Measurements from ENCODE around the gene CYP19A1. TPM values are rescaled to one million over a fixed set of nuclear protein-coding genes. Genes with fewer than 3 reads are reported as not detected.
A peak's percentile ranks its signal among the peaks of the same experiment; 100 is the strongest.

The CYP19A1 gene
- total RNA-seq, 1 donor from 2014 or later = 0.58 TPM

DNA sequence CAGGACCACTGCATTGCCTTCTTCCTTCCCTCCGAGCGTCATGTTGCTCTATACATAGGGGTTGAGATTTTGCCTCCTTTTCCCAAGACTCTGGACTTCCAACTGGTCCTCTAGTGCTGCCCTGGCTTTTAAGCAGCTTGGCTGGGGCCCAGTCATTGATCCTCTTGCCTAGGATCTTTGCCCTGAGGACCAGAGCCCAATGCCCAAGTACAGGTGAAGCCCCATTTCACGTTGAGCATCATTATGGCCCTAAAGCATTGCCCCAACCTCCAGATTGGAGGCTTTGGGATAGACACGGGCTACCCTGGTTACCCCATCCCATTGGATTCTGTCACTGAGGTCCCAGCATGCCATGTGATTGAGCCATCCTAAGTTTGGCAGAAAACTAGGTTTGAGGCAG, 47.7 kb downstream of the CYP19A1 start:
- TF ChIP-seq, protein P1, sequence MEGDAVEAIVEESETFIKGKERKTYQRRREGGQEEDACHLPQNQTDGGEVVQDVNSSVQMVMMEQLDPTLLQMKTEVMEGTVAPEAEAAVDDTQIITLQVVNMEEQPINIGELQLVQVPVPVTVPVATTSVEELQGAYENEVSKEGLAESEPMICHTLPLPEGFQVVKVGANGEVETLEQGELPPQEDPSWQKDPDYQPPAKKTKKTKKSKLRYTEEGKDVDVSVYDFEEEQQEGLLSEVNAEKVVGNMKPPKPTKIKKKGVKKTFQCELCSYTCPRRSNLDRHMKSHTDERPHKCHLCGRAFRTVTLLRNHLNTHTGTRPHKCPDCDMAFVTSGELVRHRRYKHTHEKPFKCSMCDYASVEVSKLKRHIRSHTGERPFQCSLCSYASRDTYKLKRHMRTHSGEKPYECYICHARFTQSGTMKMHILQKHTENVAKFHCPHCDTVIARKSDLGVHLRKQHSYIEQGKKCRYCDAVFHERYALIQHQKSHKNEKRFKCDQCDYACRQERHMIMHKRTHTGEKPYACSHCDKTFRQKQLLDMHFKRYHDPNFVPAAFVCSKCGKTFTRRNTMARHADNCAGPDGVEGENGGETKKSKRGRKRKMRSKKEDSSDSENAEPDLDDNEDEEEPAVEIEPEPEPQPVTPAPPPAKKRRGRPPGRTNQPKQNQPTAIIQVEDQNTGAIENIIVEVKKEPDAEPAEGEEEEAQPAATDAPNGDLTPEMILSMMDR (IDR thresholded peaks at IDR 0.05) = no peak
- DNase-seq (no peak), ATAC-seq (no peak)
- Histone ChIP-seq H3K4me1 (no peaks in the 10 kb centered on the region), H3K36me3 (no peaks in the 10 kb centered on the region), H3K27ac (no peak overlapping the region), H3K4me3 (no peak overlapping the region), H3K9me3 (no peaks in the 10 kb centered on the region), H3K27me3 (no peaks in the 10 kb centered on the region)
- intact Hi-C loops (cut with DNase I) = no loop called here

DNA sequence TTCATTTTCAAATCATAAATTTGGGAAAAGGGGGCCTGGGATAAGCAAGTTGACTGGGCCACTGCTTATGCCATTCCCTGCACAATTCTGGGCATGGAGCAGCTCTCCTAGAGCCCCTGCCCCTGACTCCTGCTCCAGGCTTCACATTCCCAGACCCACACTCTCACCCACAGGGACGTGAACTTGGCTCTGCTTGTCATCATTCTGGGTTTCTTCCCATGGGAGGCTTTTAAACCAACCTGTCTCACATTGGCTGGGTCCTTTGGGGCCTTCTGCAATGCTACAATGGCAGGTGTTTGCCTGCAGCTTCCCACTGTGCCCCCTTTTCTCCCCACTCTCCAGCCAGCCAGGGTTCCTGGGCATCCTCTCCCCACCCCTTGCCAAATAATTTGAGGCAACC, 49.1 kb downstream of the CYP19A1 start:
- H3K27me3 ChIP-seq = no peaks in the 10 kb centered on the region
- no peak for ATAC-seq
- no peaks in the 10 kb centered on the region for H3K4me1 ChIP-seq
- no peaks in the 10 kb centered on the region for H3K36me3 ChIP-seq
- intact Hi-C loops (cut with DNase I) = no loop called here
- no peak for DNase-seq
- no peak overlapping the region for H3K4me3 ChIP-seq
- TF ChIP-seq, protein P1 (IDR thresholded peaks at IDR 0.05) = no peak
- no peaks in the 10 kb centered on the region for H3K9me3 ChIP-seq
- no peak overlapping the region for H3K27ac ChIP-seq

DNA sequence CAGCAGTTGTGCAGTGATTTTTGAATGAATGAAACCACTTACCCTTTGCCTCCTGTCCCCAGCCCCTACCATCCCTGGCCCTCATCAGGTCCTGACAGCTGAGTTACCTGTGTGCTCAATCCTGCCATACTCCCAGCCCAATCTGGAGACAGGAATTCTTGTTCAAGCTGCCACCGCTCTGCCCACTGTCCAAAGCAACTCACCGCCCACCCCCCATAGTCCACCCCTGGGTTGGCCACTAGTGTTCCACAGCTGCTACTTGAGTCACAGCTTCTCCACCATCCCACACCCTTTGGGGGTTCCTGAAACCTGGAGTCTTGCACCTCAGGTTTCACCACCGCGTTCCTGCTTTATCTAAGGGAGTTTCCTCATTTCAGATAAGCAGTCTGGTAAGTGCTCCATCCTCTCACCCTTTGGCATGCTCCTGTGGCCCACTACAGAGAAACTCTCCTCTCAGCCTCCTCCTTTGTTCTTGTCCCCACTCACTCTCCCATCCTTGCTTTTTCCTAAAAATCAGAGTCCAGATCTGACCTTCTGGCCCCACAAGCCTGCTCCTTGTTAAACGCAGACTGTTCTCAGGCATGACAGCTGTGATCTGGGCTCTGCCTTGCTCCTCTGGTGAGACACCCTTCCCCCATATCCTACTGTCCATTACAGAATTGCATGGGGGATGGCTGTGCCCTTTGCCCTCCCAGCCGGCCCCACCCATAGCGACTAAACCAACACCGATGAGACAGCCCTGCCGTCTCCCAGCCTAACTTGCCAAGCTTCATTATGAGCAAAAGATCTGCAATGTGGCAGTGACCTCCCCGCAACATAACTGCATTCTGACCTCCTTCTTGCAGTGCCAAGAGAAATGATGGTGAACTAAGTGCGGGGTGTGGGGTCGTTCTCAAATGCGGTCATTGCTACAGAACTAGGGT, 50.0 kb downstream of the CYP19A1 start:
- intact Hi-C loops (cut with DNase I) = no loop called here
- ATAC-seq = peak; percentile 39
- no peak overlapping the region for H3K27ac ChIP-seq
- H3K4me1 ChIP-seq = no peaks in the 10 kb centered on the region
- H3K4me3 ChIP-seq = no peak overlapping the region
- no peaks in the 10 kb centered on the region for H3K27me3 ChIP-seq
- TF ChIP-seq, protein P1 (IDR thresholded peaks at IDR 0.05) = no peak
- DNase-seq = no peak
- H3K36me3 ChIP-seq = no peaks in the 10 kb centered on the region
- H3K9me3 ChIP-seq = no peaks in the 10 kb centered on the region

DNA sequence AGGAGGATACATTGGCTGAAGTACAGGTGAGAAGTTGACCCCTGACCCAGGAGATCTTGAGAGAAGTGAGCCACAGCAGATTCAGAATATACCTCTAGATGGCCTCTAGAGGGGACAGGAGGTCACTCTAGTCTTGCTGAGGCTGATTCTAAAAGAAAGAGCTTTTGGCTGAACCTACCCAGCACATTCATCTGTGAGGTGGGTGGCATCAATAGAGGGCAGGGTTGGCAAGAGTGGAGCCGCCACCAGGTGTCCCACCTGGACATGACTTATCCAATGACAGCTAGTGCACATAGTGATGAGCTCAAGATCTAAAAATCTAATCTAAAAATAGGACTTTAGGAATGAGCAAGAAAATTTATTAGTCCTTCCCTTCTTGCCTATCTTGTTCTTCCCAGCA, 51.6 kb downstream of the CYP19A1 start:
- intact Hi-C loops (cut with DNase I) = no loop called here
- no peaks in the 10 kb centered on the region for H3K36me3 ChIP-seq
- H3K27me3 ChIP-seq = no peaks in the 10 kb centered on the region
- no peak for DNase-seq
- TF ChIP-seq, protein P1 (IDR thresholded peaks at IDR 0.05) = no peak
- no peaks in the 10 kb centered on the region for H3K9me3 ChIP-seq
- peaks cover 4% of the 10 kb centered on the region for H3K4me1 ChIP-seq
- ATAC-seq = peak; percentile 29
- H3K27ac ChIP-seq = no peak overlapping the region
- H3K4me3 ChIP-seq = no peak overlapping the region

DNA sequence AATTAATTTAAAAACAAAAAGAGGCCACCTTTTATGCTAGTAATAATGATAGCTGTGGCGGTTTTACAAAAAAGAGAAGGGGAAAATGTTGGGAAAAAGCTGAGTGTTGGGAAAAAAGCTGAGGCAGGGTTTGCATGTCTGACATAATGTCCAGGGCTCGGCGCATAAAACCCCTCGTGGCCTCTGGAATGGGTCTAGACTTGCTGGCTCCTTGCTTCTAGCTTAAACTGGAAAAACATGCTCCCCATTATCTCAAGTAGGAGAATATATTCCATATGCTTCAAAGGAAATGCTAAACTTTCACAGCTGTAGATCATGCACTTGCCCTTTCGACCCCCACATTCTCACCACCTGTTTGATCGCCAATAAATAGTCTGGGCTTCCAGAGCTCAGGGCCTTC, 53.0 kb downstream of the CYP19A1 start:
- no peak for ATAC-seq
- Histone ChIP-seq H3K27ac (no peak overlapping the region), H3K4me3 (no peak overlapping the region), H3K9me3 (no peaks in the 10 kb centered on the region), H3K4me1 (peaks cover 8% of the 10 kb centered on the region), H3K36me3 (no peaks in the 10 kb centered on the region), H3K27me3 (no peaks in the 10 kb centered on the region)
- intact Hi-C loops (cut with DNase I) = no loop called here
- DNase-seq = no peak
- TF ChIP-seq, protein P1 (IDR thresholded peaks at IDR 0.05) = no peak
